Right cardiac atrium (tissue), 5 donors: Measurements from ENCODE around the gene UNC50. TPM values are rescaled to one million over a fixed set of nuclear protein-coding genes. Genes with fewer than 3 reads are reported as not detected.

Experiments
- ATAC-seq, 2 donors: fragments of 200-7000 bp; cut with Tn5 transposase; one replicate each; pipeline versions ENCODE4 v1.8.0 to v1.9.1; 2020; ENCODE audit warnings: moderate library complexity in 2 of 2, mild to moderate bottlenecking in 1 of 2
- DNase-seq, 3 donors: peaks; one replicate each; pipeline ENCODE4 v3.0.0-alpha.2; 2020
- H3K27ac ChIP-seq: one replicate; pipeline ENCODE4 v1.5.1; 2013; ENCODE audit warnings: mild to moderate bottlenecking, low read length, control low read depth, moderate library complexity
- H3K27me3 ChIP-seq: one replicate; pipeline ENCODE4 v1.6.1; 2013; ENCODE audit not compliant: control insufficient read depth, insufficient read depth
- H3K4me1 ChIP-seq: one replicate; pipeline ENCODE4 v1.6.1; 2013; ENCODE audit warnings: low read length; ENCODE audit not compliant: control insufficient read depth, insufficient read depth
- H3K4me3 ChIP-seq: one replicate; pipeline ENCODE4 v1.5.1; 2013; ENCODE audit warnings: low read length, control low read depth
- H3K9me3 ChIP-seq: one replicate; pipeline ENCODE4 v1.6.1; 2013; ENCODE audit warnings: low read length; ENCODE audit not compliant: control insufficient read depth
- WGBS: extraction: QIAGEN DNeasy Blood & Tissue Kit; methylation state at CpG from one replicate; pipeline ENCODE4 v1.1.7; 2013; 5-methylcytosine and 5-hydroxymethylcytosine counted together
- intact Hi-C, 4 donors: fragments of 100-400 bp; cut with DNase I; formaldehyde crosslinking; loops; one replicate each; pipeline versions ENCODE4 v1.11.0 to v1.14.0; 2022 to 2023
- polyA plus RNA-seq: library from polyadenylated mRNA; stranded (reverse); fragments of 200-250 nt; gene quantifications from one replicate; pipeline ENCODE4 v1.2.3, GENCODE V29; 2013
- total RNA-seq, 4 donors: library from RNA; stranded (reverse); fragmentation: NEBNext Ultra II Directional; extraction: Animal tissue kit (Norgen Biotek cat#: 25700); gene quantifications; one replicate each; pipeline ENCODE4 v1.2.1, GENCODE V29; 2021
- donor health status: healthy with polysubstance abuse.
- donor health status: DM: no; HTN: yes; CAD: no.
- donor health status: DM: no; HTN: no; CAD: no.
- donor health status: DM: no; HTN: yes; CAD: no; lungs with severe emphysema.
- donor health status: DM: yes; HTN: yes; CAD: no.

The UNC50 gene
- total and polyA plus RNA-seq, 5 donors, result 29.4 to 38.1 (median 31.4) TPM

GRCh38 chr2:98664323-98664722 is 55.9 kb downstream of the UNC50 start:
- Histone ChIP-seq H3K27ac (no peak overlapping the region), H3K9me3 (no peaks in the 10 kb centered on the region), H3K4me1 (no peaks in the 10 kb centered on the region), H3K4me3 (no peak overlapping the region), H3K27me3 (no peaks in the 10 kb centered on the region)
- intact Hi-C loops, result loop anchor here in 1 of 4 donors (10.0 kb wide), 1 partner anchor 50 kb away; no protein-coding TSS in a partner anchor
- 90% methylated on average over 3 of the region's 3 CpGs for WGBS
- DNase-seq, result no peak
- no peak for ATAC-seq

GRCh38 chr2:98665677-98666076 is 57.3 kb downstream of the UNC50 start:
- ATAC-seq (no peak), DNase-seq (no peak)
- Histone ChIP-seq H3K27me3 (no peaks in the 10 kb centered on the region), H3K9me3 (no peaks in the 10 kb centered on the region), H3K27ac (no peak overlapping the region), H3K4me1 (no peaks in the 10 kb centered on the region), H3K4me3 (no peak overlapping the region)
- intact Hi-C loops, result loop anchor here in 1 of 4 donors (10.0 kb wide), 1 partner anchor 49 kb away; no protein-coding TSS in a partner anchor
- WGBS, result 83% methylated on average over 3 of the region's 3 CpGs

Other genes starting within 250 kb of the UNC50 start
- gene INPP4A, start 163.7 kb upstream of the UNC50 start, total RNA-seq, result 10 to 100 TPM; 15.7 to 18.1 (median 15.8) TPM
- 5.1 TPM for gene INPP4A, start 163.7 kb upstream of the UNC50 start, polyA plus RNA-seq
- 10 to 100 TPM; 24.8 to 30.4 (median 28.2) TPM for gene COA5, start 77 bp upstream of the UNC50 start, total RNA-seq
- gene COA5, start 77 bp upstream of the UNC50 start, polyA plus RNA-seq, result 37.4 TPM
- gene MGAT4A, start 122.5 kb downstream of the UNC50 start, total RNA-seq, result 10 to 100 TPM; 23.5 to 37.2 (median 26.1) TPM
- gene MGAT4A, start 122.5 kb downstream of the UNC50 start, polyA plus RNA-seq, result 5.2 TPM